NT2/D1 (cell line): Measurements from ENCODE around the gene KRTCAP2.
A peak's percentile ranks its signal among the peaks of the same experiment; 100 is the strongest.

Experiments used
- DNase-seq: peaks from one replicate; pipeline ENCODE4 v3.0.0-alpha.2; 2011; ENCODE audit warnings: low read depth, low spot score
- H3K27me3 ChIP-seq: 2 replicates; pipeline ENCODE4 v1.6.0; 2011; ENCODE audit warnings: mild to moderate bottlenecking; ENCODE audit not compliant: insufficient read length, insufficient read depth
- H3K36me3 ChIP-seq: 2 replicates; pipeline ENCODE4 v1.6.1; 2011; ENCODE audit warnings: mild to moderate bottlenecking, low read length, mixed read lengths; ENCODE audit not compliant: insufficient read depth, insufficient read length
- H3K4me1 ChIP-seq: 2 replicates; pipeline ENCODE4 v1.5.1; 2011; ENCODE audit not compliant: insufficient read depth, insufficient read length
- H3K4me3 ChIP-seq: 2 replicates; pipeline ENCODE4 v1.5.1; 2011; ENCODE audit warnings: low read depth; ENCODE audit not compliant: insufficient read length
- H3K9ac ChIP-seq: 2 replicates; pipeline ENCODE4 v1.6.0; 2011; ENCODE audit warnings: low read depth; ENCODE audit not compliant: insufficient read length
- H3K9me3 ChIP-seq: 2 replicates; pipeline ENCODE4 v1.5.1; 2011; ENCODE audit warnings: mild to moderate bottlenecking, low read length; ENCODE audit not compliant: insufficient read depth
- SUZ12 ChIP-seq: IDR thresholded peaks from 2 replicates; pipeline ENCODE4 v1.6.1; 2011; ENCODE audit not compliant: insufficient read length, insufficient read depth; ENCODE audit errors: extremely low read depth
- YY1 ChIP-seq: IDR thresholded peaks from 2 replicates; pipeline ENCODE4 v1.6.1; 2011; ENCODE audit not compliant: insufficient read length, insufficient read depth
- ZNF274 ChIP-seq: IDR thresholded peaks from 2 replicates; pipeline ENCODE4 v1.6.1; 2011; ENCODE audit warnings: mild to moderate bottlenecking, low read depth, low read length

KRTCAP2 gene

DNA sequence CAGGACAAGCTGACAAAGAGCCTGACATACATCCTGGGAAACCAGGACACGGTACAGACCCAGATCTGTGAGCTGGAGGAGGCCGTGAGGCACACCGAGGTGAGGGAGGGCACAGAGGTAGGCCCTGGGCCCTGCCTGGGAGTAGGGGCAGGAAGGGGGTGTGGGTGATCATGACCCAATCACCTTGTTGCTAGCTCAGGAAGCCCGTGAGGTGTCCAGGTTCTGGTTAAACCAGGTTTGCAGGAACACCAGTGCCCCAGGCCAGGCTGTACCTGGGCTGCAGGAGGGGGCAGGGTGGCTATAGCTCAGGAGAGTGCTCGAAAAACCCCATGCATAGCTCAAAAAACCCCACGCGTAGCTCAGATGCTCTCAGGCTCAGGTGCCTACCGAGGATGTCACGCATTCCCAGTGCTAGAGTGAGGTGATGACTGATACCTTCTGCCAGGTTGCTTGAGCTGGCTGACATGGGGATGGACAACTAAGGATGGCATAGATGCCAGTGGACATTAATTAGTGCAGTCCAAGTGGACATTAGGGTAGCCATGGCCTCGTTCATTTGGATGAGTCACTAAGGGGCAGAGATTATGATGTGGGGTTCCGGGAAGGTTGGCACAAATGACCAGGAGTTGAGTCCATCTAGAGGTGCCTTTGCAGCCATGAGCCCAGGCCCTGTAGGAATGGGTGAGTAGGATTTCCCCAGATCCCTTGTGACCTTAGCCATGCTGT is 4.3 kb upstream of the KRTCAP2 start:
- peaks cover 42% of the 10 kb centered on the region for H3K36me3 ChIP-seq
- H3K4me3 ChIP-seq, result no peak overlapping the region
- DNase-seq, result no peak
- H3K9ac ChIP-seq, result no peak overlapping the region
- no peaks in the 10 kb centered on the region for H3K9me3 ChIP-seq
- TF ChIP-seq YY1 (no peak), ZNF274 (no peak)
- H3K4me1 ChIP-seq, result peaks cover 13% of the 10 kb centered on the region
- peaks cover 8% of the 10 kb centered on the region for H3K27me3 ChIP-seq

DNA sequence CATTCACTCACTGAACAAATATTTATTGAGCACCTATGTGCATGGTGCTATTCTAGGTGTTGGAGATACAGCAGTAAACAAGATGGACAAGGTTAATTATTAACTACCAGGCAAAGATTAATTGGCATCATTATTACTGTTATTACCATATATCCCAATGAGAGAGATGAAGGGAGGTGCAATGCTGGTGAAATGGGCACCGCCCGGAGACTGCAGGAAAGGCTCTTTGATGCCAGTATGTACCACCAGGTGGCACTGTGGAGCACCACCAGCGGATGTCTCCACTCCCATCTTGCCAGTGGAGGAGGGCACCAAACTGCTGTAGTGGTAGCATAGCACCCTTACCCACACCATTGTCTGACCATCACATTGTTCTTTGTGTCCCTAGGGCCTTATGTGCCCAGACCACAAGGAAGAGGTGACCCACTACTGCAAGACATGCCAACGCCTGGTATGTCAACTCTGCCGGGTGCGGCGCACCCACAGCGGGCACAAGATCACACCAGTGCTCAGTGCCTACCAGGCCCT is 3.5 kb upstream of the KRTCAP2 start:
- no peaks in the 10 kb centered on the region for H3K9me3 ChIP-seq
- H3K9ac ChIP-seq, result no peak overlapping the region
- H3K4me3 ChIP-seq, result no peak overlapping the region
- peaks cover 8% of the 10 kb centered on the region for H3K27me3 ChIP-seq
- H3K4me1 ChIP-seq, result peaks cover 13% of the 10 kb centered on the region
- TF ChIP-seq YY1, result no peak
- TF ChIP-seq SUZ12, result no peak
- no peak for TF ChIP-seq ZNF274
- H3K36me3 ChIP-seq, result peaks cover 42% of the 10 kb centered on the region
- no peak for DNase-seq

DNA sequence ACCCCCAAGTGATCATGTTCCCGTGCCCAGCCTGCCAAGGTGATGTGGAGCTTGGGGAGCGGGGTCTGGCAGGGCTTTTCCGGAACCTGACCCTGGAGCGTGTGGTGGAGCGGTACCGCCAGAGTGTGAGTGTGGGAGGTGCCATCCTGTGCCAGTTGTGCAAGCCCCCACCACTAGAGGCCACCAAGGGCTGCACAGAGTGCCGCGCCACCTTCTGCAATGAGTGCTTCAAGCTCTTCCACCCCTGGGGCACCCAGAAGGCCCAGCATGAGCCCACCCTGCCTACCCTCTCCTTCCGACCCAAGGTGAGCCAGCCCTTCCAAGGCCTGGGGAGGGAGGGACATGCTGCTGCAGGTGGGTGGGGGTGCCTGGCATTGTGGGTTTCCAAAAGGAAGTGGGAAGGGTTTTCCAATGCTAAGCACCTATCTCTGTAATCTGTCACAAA is 2.8 kb upstream of the KRTCAP2 start:
- no peaks in the 10 kb centered on the region for H3K9me3 ChIP-seq
- no peak overlapping the region for H3K9ac ChIP-seq
- TF ChIP-seq SUZ12 (no peak), ZNF274 (no peak), YY1 (no peak)
- H3K36me3 ChIP-seq, result peaks cover 44% of the 10 kb centered on the region
- H3K4me1 ChIP-seq, result peaks cover 13% of the 10 kb centered on the region
- H3K27me3 ChIP-seq, result peaks cover 8% of the 10 kb centered on the region
- no peak overlapping the region for H3K4me3 ChIP-seq
- DNase-seq, result no peak

DNA sequence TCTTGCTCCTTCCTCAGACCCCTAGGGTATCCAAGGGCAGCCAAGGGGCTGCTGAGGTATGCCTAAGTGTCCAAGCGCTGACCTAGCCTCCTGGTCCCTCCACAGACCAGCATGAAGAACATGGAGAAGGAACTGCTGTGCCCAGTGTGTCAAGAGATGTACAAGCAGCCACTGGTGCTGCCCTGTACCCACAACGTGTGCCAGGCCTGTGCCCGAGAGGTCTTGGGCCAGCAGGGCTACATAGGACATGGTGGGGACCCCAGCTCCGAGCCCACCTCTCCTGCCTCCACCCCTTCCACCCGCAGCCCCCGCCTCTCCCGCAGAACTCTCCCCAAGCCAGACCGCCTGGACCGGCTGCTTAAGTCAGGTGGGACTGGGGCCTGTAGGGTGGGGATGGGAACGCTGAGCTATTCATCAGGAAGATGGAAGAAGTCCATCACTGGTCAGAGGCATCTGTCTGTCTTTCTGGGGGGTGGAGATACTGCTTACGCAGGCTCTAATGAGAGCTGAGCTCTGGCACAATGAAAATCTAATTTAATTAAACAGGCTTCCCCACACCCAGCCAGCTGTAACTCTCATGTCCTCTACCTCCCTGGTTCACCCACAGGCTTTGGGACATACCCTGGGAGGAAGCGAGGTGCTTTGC is 2.3 kb upstream of the KRTCAP2 start:
- Histone ChIP-seq H3K9me3 (no peaks in the 10 kb centered on the region), H3K4me3 (peak overlapping the region; percentile 91), H3K36me3 (peaks cover 49% of the 10 kb centered on the region), H3K9ac (peak overlapping the region; percentile 81), H3K4me1 (peaks cover 13% of the 10 kb centered on the region), H3K27me3 (peaks cover 8% of the 10 kb centered on the region)
- TF ChIP-seq ZNF274 (no peak), YY1 (no peak), SUZ12 (no peak)
- DNase-seq, result no peak

DNA sequence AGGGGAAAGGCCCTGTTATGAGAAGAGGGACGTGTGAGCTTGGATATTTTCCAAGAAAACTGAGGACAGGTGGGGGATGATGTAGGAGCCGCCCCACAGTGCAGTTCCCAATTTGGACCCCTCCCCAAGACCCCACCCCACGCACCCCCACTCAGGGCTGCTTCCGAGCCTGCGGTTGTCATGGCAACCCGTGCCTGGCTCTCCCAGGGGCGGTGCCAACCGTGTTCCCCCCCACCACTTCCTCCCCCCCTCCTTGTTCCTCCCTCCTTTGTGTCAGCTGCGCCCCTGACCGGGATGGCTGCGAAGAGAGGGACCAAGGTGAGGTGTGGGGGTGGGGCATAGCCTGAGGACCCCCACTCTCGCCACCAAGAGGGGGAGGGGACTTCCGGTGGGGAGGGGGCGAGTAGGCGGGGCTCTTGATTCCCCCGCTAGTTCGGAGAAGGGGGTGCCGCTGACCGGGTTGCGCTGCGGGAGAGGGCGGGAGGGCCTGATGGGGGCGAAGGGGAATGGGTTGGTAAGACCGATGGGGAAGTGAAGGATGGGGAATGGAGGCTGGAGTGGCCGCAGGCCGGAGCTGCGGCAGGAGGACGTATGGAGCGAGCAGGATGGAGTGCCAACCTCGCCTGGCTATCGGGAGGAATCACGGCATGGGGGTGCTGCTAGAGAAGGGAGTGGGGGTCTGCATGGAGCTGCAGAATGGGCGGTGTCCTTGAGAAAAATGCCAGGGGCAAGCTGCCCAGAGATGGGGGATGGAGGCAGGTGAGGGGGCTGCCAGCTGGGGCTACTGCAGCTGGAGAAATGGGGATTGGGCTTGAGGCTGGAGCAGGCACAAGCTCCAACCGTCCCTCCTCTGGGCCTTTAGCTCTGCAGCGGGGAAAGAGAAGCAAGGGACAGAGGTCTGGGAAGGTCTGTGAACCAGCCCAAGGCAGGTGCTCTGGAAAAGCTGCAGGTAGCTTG is 1.5 kb upstream of the KRTCAP2 start:
- no peak for TF ChIP-seq ZNF274
- TF ChIP-seq YY1, result no peak
- no peak for TF ChIP-seq SUZ12
- peaks cover 52% of the 10 kb centered on the region for H3K36me3 ChIP-seq
- H3K4me1 ChIP-seq, result peaks cover 13% of the 10 kb centered on the region
- H3K4me3 ChIP-seq, result peak overlapping the region; percentile 91
- DNase-seq, result no peak
- no peaks in the 10 kb centered on the region for H3K9me3 ChIP-seq
- H3K9ac ChIP-seq, result peak overlapping the region; percentile 81
- peaks cover 8% of the 10 kb centered on the region for H3K27me3 ChIP-seq

DNA sequence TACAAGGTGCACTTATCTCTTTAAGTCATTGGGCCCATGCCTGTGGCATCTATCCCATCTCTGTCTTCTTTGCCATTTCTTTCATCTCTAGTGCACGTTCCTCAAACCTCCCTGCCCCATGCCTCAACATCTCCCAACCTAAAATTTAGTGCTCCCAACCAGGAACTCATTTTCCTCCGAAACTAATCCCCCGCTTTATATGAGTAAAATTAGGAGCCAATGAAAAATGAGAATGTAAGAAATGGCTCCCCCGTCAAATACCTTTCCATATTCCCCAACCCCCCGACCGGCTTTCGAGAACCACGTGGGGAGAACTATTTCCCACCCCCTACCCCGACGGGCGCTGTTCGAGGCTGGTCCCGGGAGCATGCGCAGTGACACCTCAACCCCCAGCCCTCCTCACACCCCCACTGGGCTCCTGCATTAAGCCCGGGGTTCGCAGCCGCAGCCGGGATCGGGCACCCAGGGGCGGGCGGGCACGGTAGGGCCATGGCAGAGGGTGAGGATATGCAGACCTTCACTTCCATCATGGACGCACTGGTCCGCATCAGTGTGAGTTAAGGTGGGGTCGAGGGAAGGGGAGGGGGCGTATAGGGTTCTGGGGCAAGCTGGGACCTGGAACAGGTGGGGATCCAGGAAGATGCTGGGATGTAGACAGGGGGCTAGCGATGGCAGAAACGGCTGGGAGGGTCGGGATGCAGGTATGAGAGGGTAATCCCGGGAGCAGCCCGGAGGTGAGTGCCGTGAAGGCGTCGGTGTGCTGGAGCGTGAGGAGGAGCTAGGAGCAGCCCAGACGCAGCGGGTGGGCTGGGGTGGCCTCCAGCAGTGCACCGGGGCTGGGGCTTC is 597 bp upstream of the KRTCAP2 start, which contains the start of gene TRIM46:
Gene TRIM46, plus strand, starts transcription at position 372 of the 846 bp plus-strand sequence. Its CDS starts 118 bp downstream, at position 490.
- Histone ChIP-seq H3K36me3 (peaks cover 52% of the 10 kb centered on the region), H3K9me3 (no peaks in the 10 kb centered on the region), H3K9ac (peak within 1 kb of the TSS; percentile 96), H3K4me3 (peak within 1 kb of the TSS; percentile 91), H3K4me1 (peaks cover 13% of the 10 kb centered on the region), H3K27me3 (peaks cover 8% of the 10 kb centered on the region)
- DNase-seq, result no peak
- no peak for TF ChIP-seq SUZ12
- TF ChIP-seq ZNF274, result no peak
- TF ChIP-seq YY1, result no peak
